ENCODE measurements around the gene LRP2.
A peak's percentile ranks its signal among the peaks of the same experiment; 100 is the strongest.

- no peak for TF ChIP-seq POLR2A (IDR thresholded peaks at IDR 0.05; ENCODE audit: low read depth, low read length)
- TF ChIP-seq POLR2AphosphoS5 (IDR thresholded peaks at IDR 0.05; ENCODE audit: low read depth, low read length), result no peak
- no peak for TF ChIP-seq TAF1 (IDR thresholded peaks at IDR 0.05; ENCODE audit: low read depth, low read length)
- peak; percentile 74 for TF ChIP-seq SPI1 (IDR thresholded peaks at IDR 0.05; ENCODE audit: low read depth, low read length)
- TF ChIP-seq POU2F2 (IDR thresholded peaks at IDR 0.05; ENCODE audit: low read depth, low read length), result no peak
Measured at GRCh38 chr2:169082995-169083394, 279.3 kb downstream of the LRP2 start.
